G401.6 (cell line): ENCODE data around the gene ALG12.

ENCODE experiments used
- FAIRE-seq: peaks from 2 replicates; lab custom pipeline; 2012; peaks lifted over from hg19 to GRCh38; lab: Jason Lieb, UNC

Gene ALG12

DNA sequence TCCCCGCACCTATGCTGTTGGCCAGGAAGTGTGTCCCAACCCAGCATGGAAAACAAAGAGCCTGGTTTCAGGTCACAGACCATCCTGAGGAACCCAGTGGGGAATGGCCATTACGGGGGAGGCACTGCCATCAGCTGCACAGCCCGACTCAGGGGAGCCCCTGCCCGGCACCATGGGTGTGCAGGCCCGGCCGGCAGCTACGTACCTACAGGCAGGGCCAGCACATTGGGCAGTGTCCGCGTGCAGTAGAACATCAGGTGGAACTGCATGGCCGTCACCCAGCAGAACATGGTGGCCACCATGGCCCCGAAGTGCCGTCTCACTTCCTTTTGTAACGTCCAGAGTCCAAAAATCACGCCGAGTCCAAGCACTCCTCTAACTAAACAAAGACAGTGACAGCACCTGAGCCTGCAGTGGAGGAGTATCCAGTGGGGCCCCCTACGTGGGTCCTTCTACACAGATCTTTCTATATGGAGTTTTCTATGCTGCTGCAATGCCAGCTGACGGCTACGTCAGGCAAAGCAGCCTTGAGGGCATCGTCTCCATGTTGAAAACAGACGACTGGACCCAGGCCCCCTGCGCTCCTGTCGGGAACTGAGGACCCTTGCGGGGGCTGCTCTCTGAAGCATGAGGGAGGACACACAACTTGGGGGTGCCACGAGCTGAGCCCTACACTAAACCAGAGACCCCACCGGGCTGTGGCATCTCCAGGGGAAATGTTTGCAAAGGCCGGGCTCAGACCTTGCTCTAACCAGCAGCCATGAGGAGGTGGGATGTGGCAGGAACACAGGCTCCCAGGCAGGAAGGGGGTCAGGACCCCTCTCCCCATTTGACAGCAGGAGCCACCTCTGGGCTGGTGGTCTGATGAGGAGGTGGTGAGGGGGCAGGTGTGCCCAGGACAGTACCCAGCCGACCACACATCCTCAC lies 7.7 kb downstream of the ALG12 start:
- no peak for FAIRE-seq

DNA sequence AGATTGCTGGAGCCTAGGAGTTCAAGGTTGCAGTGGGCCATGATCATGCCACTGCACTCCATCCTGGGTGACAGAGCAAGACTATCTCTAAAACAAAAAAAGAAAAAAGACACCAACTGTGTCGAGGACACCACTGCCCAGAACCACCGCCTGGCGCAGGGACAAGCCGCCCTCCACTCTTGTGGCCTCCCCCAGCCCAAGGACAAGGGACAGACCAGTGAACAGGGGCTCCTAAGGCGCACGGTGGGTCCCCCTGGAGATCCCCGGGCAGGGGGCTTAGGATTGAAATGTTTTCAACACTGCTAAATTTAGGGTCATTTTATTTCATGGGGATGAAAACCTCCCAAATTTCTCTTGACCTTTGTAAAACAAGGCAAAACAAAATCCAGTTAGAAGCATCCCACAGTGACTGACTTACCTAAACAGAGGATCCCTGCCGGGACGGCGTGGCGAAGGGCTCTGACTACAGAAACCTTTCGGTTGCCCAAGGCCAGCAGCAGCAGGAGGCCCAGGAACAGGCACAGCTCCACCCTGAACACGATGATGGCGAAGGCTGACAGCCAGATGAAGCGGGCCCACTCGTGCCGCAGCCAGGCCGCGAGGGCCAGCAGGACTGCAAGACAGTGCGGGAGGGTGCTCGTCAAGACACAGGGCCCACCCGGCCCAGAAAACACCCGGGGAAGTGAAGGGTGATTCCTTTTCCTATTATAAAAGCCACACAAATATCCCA lies 8.6 kb downstream of the ALG12 start:
- no peak for FAIRE-seq

DNA sequence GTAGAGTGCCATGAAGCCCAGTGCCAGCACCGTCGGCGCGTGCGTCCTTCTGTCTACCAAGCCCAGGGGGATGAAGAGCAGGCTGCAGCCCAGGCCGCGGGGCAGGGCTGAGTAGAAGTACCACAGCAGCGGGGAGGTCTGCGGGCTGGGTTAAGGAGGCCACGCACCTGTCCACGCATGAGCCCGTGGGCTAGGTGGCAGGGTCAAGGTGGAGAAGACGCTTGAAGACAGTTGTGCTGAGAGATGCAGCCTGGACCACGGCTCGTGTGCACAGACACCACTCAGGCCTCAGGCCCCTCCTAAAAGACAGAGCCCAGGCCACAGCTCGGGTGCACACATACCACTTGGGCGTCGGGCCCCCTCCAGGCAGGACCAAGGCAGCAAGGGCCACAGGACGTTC lies 10.4 kb downstream of the ALG12 start:
- no peak for FAIRE-seq

DNA sequence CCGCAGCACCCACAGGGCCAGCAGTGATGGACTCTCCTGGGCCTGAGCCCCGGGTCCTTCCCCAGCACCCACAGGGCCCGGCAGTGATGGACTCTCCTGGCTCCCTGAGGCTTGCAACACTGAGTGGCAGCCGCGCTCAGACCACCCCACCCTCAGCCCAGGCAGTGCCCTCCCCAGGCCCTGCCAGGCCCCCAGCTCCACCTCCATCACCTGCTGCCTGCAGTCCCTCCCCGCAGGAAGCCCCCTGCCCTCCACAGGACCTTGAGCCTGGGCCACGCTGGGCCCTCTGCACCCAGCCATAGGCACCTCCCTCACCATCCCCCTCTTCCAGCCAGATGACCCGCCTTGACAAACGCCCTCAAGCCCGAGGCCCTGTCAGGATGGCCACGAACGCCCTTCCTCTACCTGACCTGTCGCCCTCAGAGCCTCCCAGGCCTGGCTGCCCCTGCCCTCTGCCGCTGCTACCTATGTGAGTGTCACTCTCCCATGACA lies 11.4 kb downstream of the ALG12 start:
- no peak for FAIRE-seq

DNA sequence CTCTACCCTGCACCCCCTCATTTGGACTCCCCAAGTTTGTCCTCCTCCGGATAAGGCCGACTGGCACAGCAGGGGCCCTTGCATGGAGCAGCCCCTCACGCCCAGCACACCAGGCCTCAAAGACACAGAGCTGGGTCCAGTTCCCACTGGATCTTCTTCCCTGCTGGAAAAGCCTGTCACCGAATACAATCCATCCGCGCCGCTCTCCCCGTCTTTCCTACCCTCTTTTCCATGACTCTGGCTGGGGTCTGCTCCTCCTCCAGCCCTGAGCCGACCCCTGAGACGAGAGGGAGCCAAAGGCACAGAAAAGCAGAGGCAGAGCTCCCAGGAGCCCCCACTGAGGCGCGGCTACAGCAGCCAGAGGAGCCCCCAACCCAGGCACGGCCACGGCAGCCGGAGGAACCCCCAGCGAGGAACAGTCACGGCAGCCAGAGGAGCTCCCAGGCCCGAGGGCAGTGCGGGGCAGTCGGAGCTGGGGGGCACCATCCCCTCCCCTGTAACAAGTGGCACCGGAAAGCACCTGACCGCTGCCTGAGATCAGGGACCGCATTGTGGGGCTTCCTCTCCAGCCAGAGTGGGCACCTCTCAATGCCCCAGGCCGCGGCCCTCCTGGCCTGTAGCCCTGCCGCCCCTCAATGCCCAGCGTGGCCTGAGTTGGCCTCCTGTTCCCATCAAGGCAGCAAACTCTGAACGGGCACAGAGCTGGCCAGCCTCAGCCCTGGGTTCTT lies 12.0 kb downstream of the ALG12 start:
- FAIRE-seq = no peak

DNA sequence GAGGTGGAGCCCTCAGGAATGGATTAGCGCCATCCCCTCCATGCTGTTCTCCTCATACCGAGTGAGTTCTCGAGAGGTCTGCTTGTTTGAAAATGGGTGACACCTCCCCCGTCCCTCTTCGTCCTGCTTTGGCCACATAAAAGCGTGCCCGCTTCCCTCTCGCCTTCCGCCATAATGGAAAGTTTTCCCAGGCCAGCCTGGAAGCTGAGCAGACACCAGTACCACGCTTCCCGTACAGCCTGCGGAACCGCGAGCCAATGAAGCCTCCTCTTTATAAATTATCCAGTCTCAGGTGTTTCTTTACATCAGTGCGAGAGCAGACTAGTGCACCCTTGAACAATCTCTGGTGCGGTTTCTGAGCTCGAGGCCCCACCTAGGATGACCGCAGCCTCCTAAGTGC lies 12.8 kb downstream of the ALG12 start:
- FAIRE-seq = no peak

DNA sequence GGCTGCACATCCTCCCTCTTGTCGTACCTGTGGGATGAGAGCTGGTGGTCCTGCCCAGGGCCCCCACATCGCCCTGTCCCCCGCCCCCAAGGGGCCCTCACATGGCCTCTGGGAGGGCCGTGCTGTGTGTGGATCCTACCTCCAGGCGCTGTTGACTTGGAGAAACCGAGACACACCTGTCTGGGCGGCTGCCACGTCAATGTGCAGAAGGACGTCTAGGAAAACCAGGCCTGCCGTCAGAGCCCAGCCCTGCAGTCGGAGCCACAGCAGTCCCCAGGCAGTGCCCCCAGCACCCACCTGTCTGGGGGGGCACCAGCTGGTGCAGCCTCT lies 14.2 kb downstream of the ALG12 start:
- no peak for FAIRE-seq

DNA sequence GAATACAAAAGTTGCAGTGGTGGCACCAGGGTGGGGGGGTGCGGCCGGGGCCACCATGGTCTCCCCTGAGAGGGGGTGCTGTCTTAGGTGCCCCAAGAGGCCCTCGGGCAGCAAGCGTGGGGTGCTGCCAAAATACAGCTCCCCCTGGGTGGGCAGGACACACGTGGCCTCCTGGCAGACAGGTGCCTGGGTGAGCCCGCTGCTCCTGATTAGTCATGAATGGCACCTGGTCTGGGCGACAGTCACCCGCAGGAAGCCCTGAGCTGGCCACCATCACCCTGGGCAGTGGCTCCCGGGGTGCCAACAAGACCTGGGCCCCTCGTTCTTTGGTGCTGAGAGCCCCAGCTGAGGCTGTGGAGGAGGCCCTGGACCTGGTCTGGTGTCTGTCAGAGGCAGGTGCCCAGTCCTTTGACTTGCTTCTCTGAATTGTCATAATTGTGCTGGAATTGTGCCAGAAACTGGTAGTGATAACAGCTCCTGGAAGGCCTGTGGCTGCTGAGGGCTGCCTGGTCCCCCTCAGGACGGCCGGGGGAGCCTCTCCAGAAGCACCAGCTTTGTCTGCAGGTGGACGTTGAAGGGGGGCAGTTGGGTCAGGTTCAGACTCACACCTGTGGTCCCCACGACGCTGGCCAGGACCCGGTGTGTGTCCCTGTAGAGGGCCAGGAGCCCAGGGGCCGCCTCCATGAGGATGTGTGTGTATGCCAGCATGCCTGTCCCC lies 14.8 kb downstream of the ALG12 start:
- FAIRE-seq = no peak

DNA sequence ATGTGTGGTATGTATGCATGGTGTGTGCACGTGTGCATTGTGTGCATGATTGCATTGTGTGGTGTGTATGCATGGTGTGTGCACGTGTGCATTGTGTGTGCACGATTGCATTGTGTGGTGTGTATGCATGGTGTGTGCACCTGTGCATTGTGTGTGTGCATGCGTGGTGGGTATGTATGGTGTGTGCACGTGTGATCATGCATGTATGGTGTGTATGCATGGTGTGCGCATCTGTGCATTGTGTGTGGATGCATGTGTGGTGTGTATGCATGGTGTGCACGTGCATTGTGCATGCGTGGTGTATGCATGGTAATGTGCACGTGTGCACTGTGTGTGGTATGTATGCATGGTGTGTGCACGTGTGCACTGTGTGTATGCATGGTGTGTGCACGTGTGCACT lies 16.8 kb downstream of the ALG12 start:
- FAIRE-seq = no peak

DNA sequence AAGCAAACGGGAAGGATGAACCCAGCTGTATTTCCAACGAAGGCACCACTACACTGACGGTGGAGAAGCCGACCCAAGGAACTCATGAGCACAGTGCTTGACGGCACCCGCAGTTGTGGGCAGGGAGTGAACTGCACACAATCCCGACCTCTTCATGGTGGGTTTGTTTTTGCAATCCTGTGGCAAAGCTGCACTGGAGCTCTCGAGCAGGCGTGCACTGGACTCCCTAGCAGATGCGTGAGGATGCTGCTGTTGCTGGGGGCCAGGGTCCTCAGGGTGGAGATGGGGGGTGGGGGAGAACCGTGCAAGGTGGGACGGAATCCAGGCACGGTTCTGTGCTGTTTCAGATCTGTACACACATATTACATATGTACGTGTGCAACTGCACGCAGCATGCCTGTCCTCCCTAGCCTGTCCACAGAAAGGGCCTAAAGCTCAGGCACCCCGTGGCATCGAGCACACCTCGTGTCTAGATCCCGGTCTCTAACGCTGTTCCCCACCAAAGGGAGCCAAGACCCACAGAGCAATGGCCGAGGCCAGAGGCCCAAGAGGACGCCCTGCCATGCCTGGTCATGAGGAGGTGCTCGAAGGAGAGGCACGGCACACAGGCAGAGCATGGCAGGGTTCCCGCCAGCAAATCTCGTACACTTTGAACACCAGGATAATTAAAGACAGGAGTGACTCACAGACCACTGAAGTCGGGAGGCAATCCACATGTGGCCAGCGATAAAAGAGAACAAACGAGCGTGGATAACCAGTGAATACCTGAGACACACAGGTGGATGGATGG lies 17.6 kb downstream of the ALG12 start:
- FAIRE-seq = no peak

DNA sequence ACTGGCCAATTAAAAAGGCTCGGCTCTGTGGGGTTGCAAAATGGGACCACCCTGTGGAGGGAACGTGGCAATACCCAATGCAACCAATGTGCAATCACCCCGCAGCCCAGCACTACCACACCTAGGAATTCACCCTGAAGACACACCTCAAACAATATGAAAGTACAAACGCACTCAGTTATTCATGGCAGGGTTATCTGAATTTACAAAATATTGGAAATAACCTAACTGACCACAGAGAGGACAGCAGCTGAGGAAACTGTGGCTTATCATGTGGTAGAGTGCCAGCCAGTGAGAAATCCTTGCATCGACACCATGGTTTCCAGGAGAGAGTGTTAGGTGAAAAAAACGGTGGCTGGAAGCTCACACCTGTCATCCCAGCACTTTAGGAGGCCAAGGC lies 18.7 kb downstream of the ALG12 start:
- FAIRE-seq = no peak

DNA sequence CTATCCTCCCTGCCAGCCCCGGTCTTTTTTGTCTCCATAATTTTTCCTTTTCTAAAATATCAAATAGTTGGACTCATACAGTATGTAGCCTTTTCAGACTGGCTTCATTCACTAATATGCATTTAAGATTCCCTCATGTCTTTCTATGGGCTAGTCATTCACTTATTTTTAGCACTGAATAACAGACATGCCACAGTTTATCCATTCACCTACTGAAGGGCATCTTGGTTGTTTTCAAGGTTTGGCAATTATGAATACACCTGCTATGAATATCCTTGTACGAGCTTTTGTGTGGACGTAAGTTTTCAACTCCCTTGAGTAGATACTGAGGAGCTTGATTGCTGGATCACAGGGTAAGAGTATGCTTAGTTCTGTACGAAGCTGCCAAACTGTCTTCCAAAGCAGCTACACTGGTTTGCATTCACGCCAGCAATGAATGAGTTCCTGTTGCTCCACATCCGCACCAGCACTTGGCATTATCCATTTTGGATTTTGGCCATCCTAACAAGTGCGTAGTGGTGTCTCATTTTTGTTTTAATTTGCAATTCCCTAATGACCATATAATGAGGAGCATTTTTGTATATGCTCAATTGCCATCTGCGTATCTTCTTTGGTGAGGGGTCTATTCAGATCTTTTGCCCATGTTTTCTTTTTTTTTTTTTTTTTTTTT lies 21.1 kb downstream of the ALG12 start:
- FAIRE-seq = no peak

DNA sequence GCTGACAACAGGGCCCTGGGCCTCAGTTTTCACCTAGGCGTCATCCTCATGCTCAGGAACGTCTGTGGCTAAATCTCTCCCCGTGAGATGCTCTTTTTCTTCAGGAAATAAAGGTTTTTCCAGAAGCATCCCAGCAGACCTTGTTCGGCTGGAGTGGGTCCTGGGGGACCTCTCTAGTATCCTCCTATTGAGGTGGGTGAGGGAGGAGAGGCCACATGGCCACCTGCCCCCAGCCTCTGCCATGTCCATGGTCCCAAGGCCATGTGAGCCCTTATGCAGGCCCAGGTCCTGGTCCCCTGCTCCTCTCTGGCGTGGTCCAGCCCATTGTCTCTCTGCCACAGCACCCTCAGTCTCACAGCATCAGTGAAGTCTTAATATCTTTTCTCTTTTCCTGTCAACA lies 22.0 kb downstream of the ALG12 start:
- no peak for FAIRE-seq

DNA sequence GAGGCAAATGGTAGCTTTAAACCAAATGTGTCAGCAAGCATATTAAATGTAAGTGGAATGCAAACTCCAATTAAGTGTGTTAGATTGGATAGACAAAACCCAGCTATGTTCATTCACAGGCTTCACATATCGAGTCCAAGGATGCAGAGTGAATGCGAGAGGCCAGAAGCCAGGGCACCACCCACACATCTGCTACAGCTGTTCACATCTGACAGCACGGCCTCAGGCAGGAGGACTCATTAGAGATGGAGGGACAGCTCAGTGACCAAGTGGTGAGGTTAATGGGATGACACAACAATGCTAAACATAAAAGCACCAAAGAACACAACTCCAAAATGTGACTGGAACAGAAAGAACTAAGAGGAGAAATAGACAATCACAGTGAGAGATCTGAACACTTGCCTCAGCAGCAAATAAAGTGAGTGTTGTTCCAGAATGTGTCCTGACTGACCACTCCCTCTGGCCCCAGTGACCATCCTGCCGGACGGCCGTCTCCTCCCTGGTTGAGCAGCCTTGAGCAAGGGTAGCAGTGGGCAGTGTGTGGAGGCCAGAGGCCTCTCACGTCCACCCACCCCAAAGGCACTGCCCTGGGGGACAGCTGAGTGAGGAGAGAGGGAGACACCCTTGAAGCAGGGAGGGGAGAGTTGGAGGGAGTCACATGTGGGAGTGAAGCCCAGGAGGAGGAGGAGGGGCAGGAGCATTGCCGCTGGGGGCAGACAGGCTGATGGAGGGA lies 23.8 kb downstream of the ALG12 start:
- no peak for FAIRE-seq

DNA sequence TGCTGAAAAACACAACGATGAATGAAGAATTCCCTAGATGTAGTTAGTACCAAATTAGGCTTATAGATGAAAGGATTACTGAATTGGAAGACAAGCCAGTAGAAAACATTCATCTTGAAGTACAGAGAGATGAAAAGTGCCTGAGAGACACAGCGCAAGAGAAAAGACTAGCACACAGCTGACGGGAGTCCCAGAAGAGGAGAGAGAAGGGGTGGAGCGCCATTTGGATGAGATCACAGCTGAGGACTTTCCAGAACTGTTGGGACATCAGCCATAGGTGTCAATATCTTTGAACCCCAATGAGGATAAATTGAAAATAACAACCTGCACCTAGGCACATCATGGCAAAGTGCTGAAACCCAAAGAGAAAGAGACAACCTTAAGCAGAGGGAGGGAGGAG lies 25.2 kb downstream of the ALG12 start:
- no peak for FAIRE-seq

DNA sequence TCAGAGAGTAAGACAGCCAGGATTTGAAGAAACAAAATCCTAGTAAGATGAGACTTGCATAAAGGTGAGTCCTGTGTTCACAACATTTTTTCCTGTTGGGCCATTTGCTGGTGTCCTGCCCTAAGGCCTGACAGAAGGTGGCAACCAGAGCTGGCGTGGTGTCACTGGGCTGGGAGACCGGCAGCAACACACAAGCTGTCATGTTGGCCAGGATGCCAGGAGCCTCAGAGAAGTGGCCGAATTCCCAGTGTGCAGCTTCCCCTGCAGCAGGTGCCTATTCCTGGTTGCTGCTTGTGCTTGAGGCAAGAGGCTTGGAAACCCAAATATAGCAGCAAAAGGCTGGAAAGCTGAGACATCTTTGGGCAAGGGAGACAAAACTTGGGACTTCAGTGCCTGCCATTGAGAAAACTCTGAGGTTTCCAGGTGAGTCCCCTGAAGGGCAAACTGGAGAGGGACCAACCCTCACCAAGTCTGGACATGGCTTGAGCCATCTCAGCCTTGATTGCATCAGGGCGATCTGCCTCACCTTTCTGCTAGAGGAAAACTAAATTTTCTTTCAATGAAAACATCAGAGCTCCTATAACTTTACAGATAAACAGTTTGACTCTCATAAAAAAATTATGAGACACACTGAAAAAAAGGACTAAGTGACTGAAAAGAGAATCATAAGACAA lies 25.9 kb downstream of the ALG12 start:
- FAIRE-seq = no peak

DNA sequence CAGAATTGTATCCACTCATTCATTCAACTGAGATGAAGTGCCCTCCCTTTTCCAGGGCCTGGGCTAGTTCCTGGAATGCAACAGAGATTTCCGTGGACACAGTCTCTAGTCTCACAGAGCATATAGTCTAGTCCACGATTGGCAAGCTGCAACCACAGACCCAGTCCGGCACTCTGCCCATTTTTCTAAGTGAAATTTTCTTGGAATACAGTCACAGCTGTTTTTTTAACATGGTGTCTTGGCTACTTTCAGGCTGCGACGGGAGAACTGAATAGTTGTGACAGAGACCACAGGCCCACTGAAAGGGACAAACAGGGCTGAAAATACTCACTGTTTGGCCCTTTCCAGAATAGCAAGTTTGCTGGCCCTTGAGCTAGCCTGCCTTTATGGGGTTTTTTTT lies 29.2 kb downstream of the ALG12 start:
- no peak for FAIRE-seq

DNA sequence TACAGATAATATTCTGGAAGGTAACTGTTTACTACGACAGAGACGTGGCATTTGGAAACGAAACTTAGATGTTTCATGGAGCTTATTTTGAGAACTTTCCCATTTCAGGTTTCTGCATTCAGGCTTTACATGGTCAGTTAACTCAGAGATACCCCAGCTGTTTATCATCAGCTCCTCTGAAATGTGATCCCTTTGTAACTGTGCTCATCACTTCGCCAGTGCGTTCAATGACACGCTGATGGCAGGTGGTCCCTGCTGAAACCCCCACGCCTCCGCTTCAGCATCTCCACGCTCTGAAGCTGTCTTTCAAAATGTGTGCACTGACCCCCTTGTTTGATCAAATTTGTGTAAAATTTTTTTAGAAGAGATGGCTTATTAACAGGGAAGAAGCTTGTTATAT lies 30.5 kb downstream of the ALG12 start:
- FAIRE-seq = no peak

DNA sequence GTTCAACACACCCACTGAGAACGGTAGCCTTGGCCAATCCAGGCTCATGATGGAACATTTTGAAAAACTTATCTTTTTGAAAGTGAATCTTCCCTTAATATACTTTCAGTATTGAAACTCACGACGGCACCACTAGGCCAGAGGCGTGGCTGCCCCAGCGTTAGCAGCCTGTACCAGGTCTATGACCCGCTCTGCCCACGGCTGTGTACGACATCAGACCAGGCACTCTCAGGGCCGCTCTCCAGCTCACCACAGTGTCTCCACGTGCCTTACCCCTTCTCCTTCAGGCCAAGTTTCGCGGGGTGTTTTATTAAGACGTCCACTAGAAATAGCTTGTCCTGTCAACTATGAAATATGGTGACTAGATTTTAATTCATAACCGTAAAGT lies 31.2 kb downstream of the ALG12 start:
- no peak for FAIRE-seq
